HG02759 (cell line): ENCODE data around the gene TRAF7.

Source experiments
- ATAC-seq: cut with Tn5 transposase; IDR thresholded peaks from one replicate; pipeline ENCODE4 v1.9.1; 2021; ENCODE audit warnings: mild to moderate bottlenecking, moderate library complexity; ENCODE audit not compliant: unreplicated experiment

TRAF7 gene

GRCh38 chr16:2212362-2213324 is 57.1 kb downstream of the TRAF7 start:
- ATAC-seq = no peak

- ATAC-seq = peak; percentile 24
Measured at GRCh38 chr16:2213817-2214718, 58.5 kb downstream of the TRAF7 start.

GRCh38 chr16:2214719-2214968 is 59.1 kb downstream of the TRAF7 start, which contains the start of gene PGP:
TSS of gene PGP (minus strand) at chr16:2214840. CDS start at chr16:2214777, 63 bp downstream.
- ATAC-seq = peak; percentile 88

GRCh38 chr16:2216330-2216729 is 60.7 kb downstream of the TRAF7 start:
- ATAC-seq = no peak

- peak; percentile 94 for ATAC-seq
Measured at GRCh38 chr16:2223221-2223941, 67.8 kb downstream of the TRAF7 start, which contains the start of gene E4F1. TSS of gene E4F1 (plus strand) at chr16:2223591. CDS start at chr16:2223614, 23 bp downstream.

- ATAC-seq = peak; percentile 24
Measured at GRCh38 chr16:2223942-2224486, 68.4 kb downstream of the TRAF7 start.

GRCh38 chr16:2226245-2226793 is 70.7 kb downstream of the TRAF7 start:
- ATAC-seq = no peak

GRCh38 chr16:2226918-2227317 is 71.3 kb downstream of the TRAF7 start:
- ATAC-seq = no peak
